Gastroesophageal sphincter (tissue), 4 donors: ENCODE results near the gene ITGAE. TPM values are rescaled to one million over a fixed set of nuclear protein-coding genes. Genes with fewer than 3 reads are reported as not detected.

Source experiments
- ATAC-seq: fragments of 150-250 bp; one replicate; pipeline ENCODE4 v1.9.1; 2016; ENCODE audit warnings: mild to moderate bottlenecking, moderate library complexity
- H3K27ac ChIP-seq, 4 donors: fragments of 200-600 bp; sonication (generic) in 3 of 4; 1 replicate in 3 of 4; 2 replicates in 1 of 4; pipeline ENCODE4 v1.5.1; 2016 to 2019
- H3K27me3 ChIP-seq: fragments of 200-600 bp; sonication (generic); one replicate; pipeline ENCODE4 v1.5.1; 2019
- H3K36me3 ChIP-seq, 2 donors: fragments of 200-600 bp; sonication (generic); one replicate each; pipeline ENCODE4 v1.5.1; 2019; ENCODE audit warnings: control low read depth in 1 of 2
- H3K4me1 ChIP-seq, 3 donors: fragments of 200-600 bp; sonication (generic); 1 replicate in 2 of 3; 2 replicates in 1 of 3; pipeline ENCODE4 v1.5.1; 2016 to 2019; ENCODE audit warnings: control low read depth in 2 of 3
- H3K4me3 ChIP-seq, 2 donors: fragments of 200-600 bp; sonication (generic); one replicate each; pipeline ENCODE4 v1.5.1; 2019; ENCODE audit warnings: mild to moderate bottlenecking in 1 of 2, moderate library complexity in 1 of 2
- H3K9me3 ChIP-seq, 3 donors: fragments of 200-600 bp; sonication (generic); one replicate each; pipeline ENCODE4 v1.5.1; 2017 to 2019; ENCODE audit warnings: control low read depth in 2 of 3
- EP300 ChIP-seq: sonication (generic); formaldehyde crosslinking; IDR thresholded peaks from one replicate; pipeline ENCODE4 v1.6.1; 2017; ENCODE audit warnings: antibody characterized with exemption, mild to moderate bottlenecking
- POLR2A ChIP-seq, 2 donors: fragments of 450-650 bp; IDR thresholded peaks; one replicate each; pipeline ENCODE4 v1.6.1; 2017; ENCODE audit warnings: antibody characterized with exemption in 2 of 2, mild to moderate bottlenecking in 2 of 2, moderate library complexity in 1 of 2
- POLR2AphosphoS5 ChIP-seq: sonication (generic); formaldehyde crosslinking; IDR thresholded peaks from one replicate; pipeline ENCODE4 v1.6.1; 2017; ENCODE audit warnings: antibody characterized with exemption
- WGBS, 2 donors: methylation state at CpG; one replicate each; pipeline ENCODE4 v1.1.5; 2018; ENCODE audit warnings: low coverage in 1 of 2; 5-methylcytosine and 5-hydroxymethylcytosine counted together
- total RNA-seq, 4 donors: library from RNA; depleted of rRNA; stranded (reverse); fragments of >200 nt; gene quantifications; one replicate each; pipeline ENCODE4 v1.1.0, GENCODE V29; 2016
- TF ChIP-seq, protein P1 (sequence below), 4 experiments: fragments of 200-600 bp in 2 of 4; fragments of 450-650 bp in 2 of 4; sonication (generic) in 1 of 4; IDR thresholded peaks; one replicate each; pipeline ENCODE4 v1.5.1; 2017 to 2019; ENCODE audit warnings: antibody characterized with exemption in 4 of 4, mild to moderate bottlenecking in 2 of 4, moderate library complexity in 2 of 4

Gene ITGAE
- total RNA-seq, 4 donors from 2014 or later: 20.3 to 35.2 (median 21.7) TPM

DNA sequence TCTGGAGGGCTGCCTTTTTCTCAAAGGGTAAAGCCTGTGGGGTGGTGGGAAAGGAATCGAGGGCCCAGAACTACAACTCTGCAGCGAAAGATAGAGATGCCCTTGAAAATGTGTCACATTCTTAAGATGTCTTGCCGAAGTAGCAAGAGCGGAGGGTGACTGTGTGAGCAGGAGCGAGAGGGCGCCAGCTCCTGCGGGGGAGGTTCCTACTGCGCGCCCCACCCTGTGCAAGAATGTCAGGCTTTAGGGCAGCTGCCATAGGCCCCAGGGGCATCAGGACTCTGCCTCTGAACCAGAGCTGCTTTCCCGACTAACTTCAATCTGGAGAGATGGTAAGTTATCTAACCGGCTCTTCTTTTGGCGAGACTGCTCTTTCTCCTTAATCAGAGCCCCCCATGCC, 11.8 kb upstream of the ITGAE start:
- Histone ChIP-seq H3K9me3 (no peaks in the 10 kb centered on the region), H3K27me3 (no peaks in the 10 kb centered on the region), H3K4me3 (no peak overlapping the region), H3K36me3 (peaks cover 5 to 100% of the 10 kb centered on the region in 2 donors), H3K27ac (no peak overlapping the region), H3K4me1 (no peaks in the 10 kb centered on the region)
- 92 to 94% methylated on average over 9 to 10 of the region's 12 CpGs for WGBS, 2 donors
- no peak for ATAC-seq
- TF ChIP-seq EP300: no peak
- TF ChIP-seq POLR2AphosphoS5: no peak
- TF ChIP-seq, protein P1, sequence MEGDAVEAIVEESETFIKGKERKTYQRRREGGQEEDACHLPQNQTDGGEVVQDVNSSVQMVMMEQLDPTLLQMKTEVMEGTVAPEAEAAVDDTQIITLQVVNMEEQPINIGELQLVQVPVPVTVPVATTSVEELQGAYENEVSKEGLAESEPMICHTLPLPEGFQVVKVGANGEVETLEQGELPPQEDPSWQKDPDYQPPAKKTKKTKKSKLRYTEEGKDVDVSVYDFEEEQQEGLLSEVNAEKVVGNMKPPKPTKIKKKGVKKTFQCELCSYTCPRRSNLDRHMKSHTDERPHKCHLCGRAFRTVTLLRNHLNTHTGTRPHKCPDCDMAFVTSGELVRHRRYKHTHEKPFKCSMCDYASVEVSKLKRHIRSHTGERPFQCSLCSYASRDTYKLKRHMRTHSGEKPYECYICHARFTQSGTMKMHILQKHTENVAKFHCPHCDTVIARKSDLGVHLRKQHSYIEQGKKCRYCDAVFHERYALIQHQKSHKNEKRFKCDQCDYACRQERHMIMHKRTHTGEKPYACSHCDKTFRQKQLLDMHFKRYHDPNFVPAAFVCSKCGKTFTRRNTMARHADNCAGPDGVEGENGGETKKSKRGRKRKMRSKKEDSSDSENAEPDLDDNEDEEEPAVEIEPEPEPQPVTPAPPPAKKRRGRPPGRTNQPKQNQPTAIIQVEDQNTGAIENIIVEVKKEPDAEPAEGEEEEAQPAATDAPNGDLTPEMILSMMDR (IDR thresholded peaks at IDR 0.05): no peak
- TF ChIP-seq POLR2A (IDR thresholded peaks at IDR 0.05): no peak

DNA sequence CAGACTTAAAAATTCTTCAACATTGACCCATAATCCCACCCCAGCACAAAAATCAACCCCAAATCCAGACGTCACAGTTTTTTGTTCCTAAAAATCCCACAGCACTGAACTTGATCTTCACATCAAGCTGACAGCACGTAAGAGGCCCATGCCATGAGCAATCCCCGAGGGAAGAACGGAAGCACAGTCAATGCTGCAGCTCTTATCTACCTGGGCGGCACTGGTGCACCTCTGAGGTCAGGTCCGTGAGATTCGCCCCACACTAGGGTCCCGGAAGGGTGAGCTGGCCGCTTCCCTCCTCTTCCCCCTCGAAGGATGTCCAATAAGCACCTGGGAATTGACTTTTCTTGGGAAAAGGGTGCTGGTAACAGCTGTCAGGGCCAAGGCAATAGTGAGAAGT, 11.3 kb upstream of the ITGAE start:
- Histone ChIP-seq H3K27ac (no peak overlapping the region), H3K4me1 (no peaks in the 10 kb centered on the region), H3K9me3 (no peaks in the 10 kb centered on the region), H3K36me3 (peaks cover 5 to 100% of the 10 kb centered on the region in 2 donors), H3K4me3 (no peak overlapping the region), H3K27me3 (no peaks in the 10 kb centered on the region)
- ATAC-seq: no peak
- WGBS, 2 donors: 91 to 98% methylated on average over 3 to 6 of the region's 10 CpGs
- TF ChIP-seq, protein P1 (IDR thresholded peaks at IDR 0.05): no peak
- TF ChIP-seq POLR2AphosphoS5 (no peak), EP300 (no peak), POLR2A (IDR thresholded peaks at IDR 0.05) (no peak)

DNA sequence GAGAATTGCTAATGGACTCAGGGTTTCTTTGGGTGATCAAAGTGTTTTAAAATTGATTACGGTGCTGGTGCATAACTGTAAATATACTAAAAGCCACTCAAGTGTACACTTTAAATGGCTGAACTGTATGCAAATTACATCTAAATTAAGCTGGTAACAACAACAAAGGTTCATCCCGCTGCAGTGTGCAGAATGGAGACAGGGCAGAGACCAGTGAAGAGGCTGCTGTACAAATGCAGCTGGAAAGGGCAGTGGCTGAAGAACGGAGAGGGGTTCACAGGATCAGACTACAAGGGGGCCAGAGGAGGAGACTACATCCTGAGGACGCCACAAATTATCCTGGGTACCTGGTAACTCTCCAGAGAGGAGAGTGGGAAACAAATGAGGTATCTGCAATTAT, 9.0 kb upstream of the ITGAE start:
- 79 to 89% methylated on average over 2 to 4 of the region's 4 CpGs for WGBS, 2 donors
- no peaks in the 10 kb centered on the region for H3K4me1 ChIP-seq
- no peaks in the 10 kb centered on the region for H3K27me3 ChIP-seq
- ATAC-seq: no peak
- H3K9me3 ChIP-seq: no peaks in the 10 kb centered on the region
- no peak overlapping the region for H3K27ac ChIP-seq
- H3K36me3 ChIP-seq: peaks cover 0 to 97% of the 10 kb centered on the region in 2 donors
- no peak overlapping the region for H3K4me3 ChIP-seq
- TF ChIP-seq, protein P1 (IDR thresholded peaks at IDR 0.05): no peak
- TF ChIP-seq POLR2AphosphoS5 (no peak), POLR2A (IDR thresholded peaks at IDR 0.05) (no peak), EP300 (no peak)

DNA sequence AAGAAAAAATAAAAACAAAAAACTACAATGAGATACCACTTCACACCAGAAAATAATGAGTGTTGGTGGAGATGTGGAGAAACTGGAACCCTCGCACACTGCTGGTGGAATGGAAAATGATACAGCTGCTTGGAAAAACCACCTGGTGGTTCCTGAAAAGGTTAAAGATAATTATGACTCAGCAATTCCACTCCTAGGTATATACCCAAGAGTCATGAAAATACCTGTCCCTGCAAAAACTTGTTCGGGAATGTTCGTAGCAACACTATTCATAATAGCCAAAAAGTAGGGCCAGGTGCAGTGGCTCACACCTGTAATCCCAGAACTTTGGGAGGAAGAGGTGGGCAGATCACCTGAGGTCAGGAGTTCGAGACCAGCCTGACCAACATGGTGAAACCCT, 8.1 kb upstream of the ITGAE start:
- WGBS, 2 donors: 90 to 95% methylated on average over 2 to 4 of the region's 4 CpGs
- H3K36me3 ChIP-seq: peaks cover 0 to 88% of the 10 kb centered on the region in 2 donors
- H3K4me1 ChIP-seq: no peaks in the 10 kb centered on the region
- H3K27ac ChIP-seq: no peak overlapping the region
- H3K4me3 ChIP-seq: no peak overlapping the region
- H3K27me3 ChIP-seq: no peaks in the 10 kb centered on the region
- ATAC-seq: no peak
- TF ChIP-seq, protein P1 (IDR thresholded peaks at IDR 0.05): no peak
- TF ChIP-seq POLR2A (IDR thresholded peaks at IDR 0.05): no peak
- no peak for TF ChIP-seq EP300
- TF ChIP-seq POLR2AphosphoS5: no peak
- H3K9me3 ChIP-seq: no peaks in the 10 kb centered on the region

DNA sequence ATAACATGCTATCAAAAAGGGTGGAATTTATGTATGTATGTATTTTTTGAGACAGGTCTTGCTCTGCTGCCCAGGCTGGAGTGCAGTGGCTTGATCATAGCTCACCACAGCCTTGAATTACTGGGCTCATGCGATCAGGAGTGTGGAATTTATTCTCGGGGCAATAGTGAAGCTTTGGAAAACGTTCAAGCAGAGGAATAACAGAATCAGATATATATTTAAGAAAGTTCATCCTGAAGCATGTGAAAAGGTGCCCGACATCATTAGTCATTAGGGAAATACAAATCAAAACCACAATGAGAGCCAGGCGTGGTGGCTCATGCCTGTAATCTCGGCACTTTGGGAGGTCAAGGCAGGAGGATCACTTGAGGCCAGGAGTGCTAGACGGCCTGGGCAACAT, 7.7 kb upstream of the ITGAE start:
- TF ChIP-seq POLR2A (IDR thresholded peaks at IDR 0.05): no peak
- no peaks in the 10 kb centered on the region for H3K9me3 ChIP-seq
- H3K36me3 ChIP-seq: peaks cover 0 to 84% of the 10 kb centered on the region in 2 donors
- no peaks in the 10 kb centered on the region for H3K4me1 ChIP-seq
- no peak overlapping the region for H3K4me3 ChIP-seq
- no peaks in the 10 kb centered on the region for H3K27me3 ChIP-seq
- ATAC-seq: no peak
- no peak overlapping the region for H3K27ac ChIP-seq
- 85 to 89% methylated on average over 6 to 7 of the region's 7 CpGs for WGBS, 2 donors
